Hepatocyte (in vitro differentiated cells): ENCODE results near the gene PDSS2. TPM values are rescaled to one million over a fixed set of nuclear protein-coding genes. Genes with fewer than 3 reads are reported as not detected.

Source experiments
- DNase-seq: peaks from one replicate; pipeline ENCODE4 v3.0.0-alpha.2; 2016; ENCODE audit warnings: low spot score
- H2AFZ ChIP-seq: fragments of 200-600 bp; sonication (generic); 2 replicates; pipeline ENCODE4 v1.6.0; 2016; ENCODE audit warnings: antibody characterized with exemption, mild to moderate bottlenecking
- H3K27ac ChIP-seq: fragments of 200-600 bp; sonication (generic); 2 replicates; pipeline ENCODE4 v1.5.1; 2016; ENCODE audit warnings: mild to moderate bottlenecking
- H3K27me3 ChIP-seq: fragments of 200-600 bp; sonication (generic); 2 replicates; pipeline ENCODE4 v1.6.1; 2016
- H3K36me3 ChIP-seq: fragments of 200-600 bp; sonication (generic); replicated peaks from 2 replicates; pipeline ENCODE4 v1.5.1; 2016; ENCODE audit warnings: low read depth; ENCODE audit not compliant: insufficient read depth
- H3K4me1 ChIP-seq: fragments of 200-600 bp; sonication (generic); 2 replicates; pipeline ENCODE4 v1.5.1; 2016; ENCODE audit warnings: mild to moderate bottlenecking, moderate library complexity; ENCODE audit not compliant: insufficient read depth
- H3K4me2 ChIP-seq: fragments of 200-600 bp; sonication (generic); 2 replicates; pipeline ENCODE4 v1.6.0; 2016
- H3K4me3 ChIP-seq: fragments of 200-600 bp; sonication (generic); 2 replicates; pipeline ENCODE4 v1.5.1; 2016; ENCODE audit warnings: mild to moderate bottlenecking
- H3K79me2 ChIP-seq: fragments of 200-600 bp; sonication (generic); 2 replicates; pipeline ENCODE4 v1.6.0; 2017; ENCODE audit warnings: mild to moderate bottlenecking
- H3K9me2 ChIP-seq: fragments of 200-600 bp; sonication (generic); replicated peaks from 2 replicates; pipeline ENCODE4 v1.6.0; 2017; ENCODE audit warnings: mild to moderate bottlenecking; ENCODE audit not compliant: insufficient read depth
- H3K9me3 ChIP-seq: fragments of 200-600 bp; sonication (generic); 2 replicates; pipeline ENCODE4 v1.5.1; 2016; ENCODE audit warnings: low read depth, mild to moderate bottlenecking
- H4K20me1 ChIP-seq: fragments of 200-600 bp; sonication (generic); 2 replicates; pipeline ENCODE4 v1.6.0; 2016; ENCODE audit warnings: mild to moderate bottlenecking; ENCODE audit not compliant: insufficient read depth, poor library complexity, severe bottlenecking
- CTCF ChIP-seq: fragments of 200-600 bp; sonication (generic); IDR thresholded peaks from 2 replicates; pipeline ENCODE4 v1.5.1; 2016; ENCODE audit warnings: antibody characterized with exemption, mild to moderate bottlenecking; ENCODE audit not compliant: poor library complexity
- EZH2 ChIP-seq: fragments of 200-600 bp; sonication (generic); IDR thresholded peaks from 2 replicates; pipeline ENCODE4 v1.6.1; 2016; ENCODE audit warnings: antibody characterized with exemption, mild to moderate bottlenecking, borderline replicate concordance
- EZH2phosphoT487 ChIP-seq: fragments of 200-600 bp; sonication (generic); IDR thresholded peaks from one replicate; pipeline ENCODE4 v1.6.1; 2018; ENCODE audit warnings: antibody characterized with exemption, mild to moderate bottlenecking, low read depth, moderate library complexity; ENCODE audit not compliant: unreplicated experiment, severe bottlenecking
- whole genome bisulfite sequencing: methylation state at CpG from one replicate; pipeline ENCODE4 v1.1.6; 2016; ENCODE audit warnings: low lambda C conversion rate; ENCODE audit errors: missing lambda C conversion rate; 5-methylcytosine and 5-hydroxymethylcytosine counted together
- polyA plus RNA-seq: library from polyadenylated mRNA; unstranded; fragments of >200 nt; fragmentation: Nextera tagmentation; extraction: Ambion mirVana; gene quantifications from 2 replicates; pipeline ENCODE4 v1.2.1, GENCODE V29; 2016
- total RNA-seq: library from RNA; depleted of rRNA; stranded (reverse); fragments of >200 nt; gene quantifications from 2 replicates; pipeline ENCODE4 v1.2.3, GENCODE V29; 2014

PDSS2 gene
- total and polyA plus RNA-seq, 2 experiments from 2014 or later = 15.3 to 18.2 TPM

GRCh38 chr6:107132330-107132954, 326.9 kb downstream of the PDSS2 start:
- Histone ChIP-seq H3K4me1 (peaks cover 4% of the 10 kb centered on the region), H3K9me3 (no peaks in the 10 kb centered on the region), H3K27me3 (no peaks in the 10 kb centered on the region), H2AFZ (no peak overlapping the region), H3K4me2 (no peak overlapping the region), H3K79me2 (no peaks in the 10 kb centered on the region), H3K4me3 (no peak overlapping the region), H4K20me1 (no peaks in the 10 kb centered on the region), H3K27ac (no peak overlapping the region), H3K9me2 (no peaks in the 10 kb centered on the region), H3K36me3 (no peaks in the 10 kb centered on the region)
- TF ChIP-seq EZH2phosphoT487 (no peak), EZH2 (no peak), CTCF (peak; percentile 63)
- 64% methylated on average over 8 of the region's 8 CpGs for WGBS
- DNase-seq = peak; percentile 45

GRCh38 chr6:107129370-107129925, 329.9 kb downstream of the PDSS2 start:
- H3K27me3 ChIP-seq = no peaks in the 10 kb centered on the region
- no peaks in the 10 kb centered on the region for H3K9me3 ChIP-seq
- no peak overlapping the region for H2AFZ ChIP-seq
- no peaks in the 10 kb centered on the region for H4K20me1 ChIP-seq
- no peaks in the 10 kb centered on the region for H3K36me3 ChIP-seq
- peaks cover 4% of the 10 kb centered on the region for H3K4me1 ChIP-seq
- H3K27ac ChIP-seq = no peak overlapping the region
- H3K4me2 ChIP-seq = no peak overlapping the region
- no peaks in the 10 kb centered on the region for H3K79me2 ChIP-seq
- TF ChIP-seq EZH2 = no peak
- TF ChIP-seq EZH2phosphoT487 = no peak
- TF ChIP-seq CTCF = no peak
- WGBS = 78% methylated on average over 9 of the region's 9 CpGs
- no peaks in the 10 kb centered on the region for H3K9me2 ChIP-seq
- peak; percentile 27 for DNase-seq
- no peak overlapping the region for H3K4me3 ChIP-seq

- no peak overlapping the region for H2AFZ ChIP-seq
- peaks cover 4% of the 10 kb centered on the region for H3K4me1 ChIP-seq
- DNase-seq = no peak
- WGBS = 92% methylated on average over 2 of the region's 2 CpGs
- H3K79me2 ChIP-seq = no peaks in the 10 kb centered on the region
- no peaks in the 10 kb centered on the region for H3K9me3 ChIP-seq
- TF ChIP-seq EZH2phosphoT487 (no peak), EZH2 (no peak), CTCF (no peak)
- H3K36me3 ChIP-seq = no peaks in the 10 kb centered on the region
- H3K27me3 ChIP-seq = no peaks in the 10 kb centered on the region
- no peak overlapping the region for H3K27ac ChIP-seq
- H3K9me2 ChIP-seq = no peaks in the 10 kb centered on the region
- H3K4me3 ChIP-seq = no peak overlapping the region
- no peak overlapping the region for H3K4me2 ChIP-seq
- H4K20me1 ChIP-seq = no peaks in the 10 kb centered on the region
Observed at GRCh38 chr6:107128577-107128976, 330.8 kb downstream of the PDSS2 start.

GRCh38 chr6:107128175-107128574, 331.2 kb downstream of the PDSS2 start:
- peaks cover 4% of the 10 kb centered on the region for H3K4me1 ChIP-seq
- no peak overlapping the region for H2AFZ ChIP-seq
- TF ChIP-seq EZH2phosphoT487 = no peak
- TF ChIP-seq CTCF = no peak
- TF ChIP-seq EZH2 = no peak
- no peaks in the 10 kb centered on the region for H3K36me3 ChIP-seq
- H3K4me3 ChIP-seq = no peak overlapping the region
- DNase-seq = no peak
- H3K9me2 ChIP-seq = no peaks in the 10 kb centered on the region
- no peaks in the 10 kb centered on the region for H3K79me2 ChIP-seq
- H3K27me3 ChIP-seq = no peaks in the 10 kb centered on the region
- H3K4me2 ChIP-seq = no peak overlapping the region
- no peak overlapping the region for H3K27ac ChIP-seq
- no peaks in the 10 kb centered on the region for H4K20me1 ChIP-seq
- 87% methylated on average over 1 of the region's 1 CpG for WGBS
- no peaks in the 10 kb centered on the region for H3K9me3 ChIP-seq
